Neural cell (in vitro differentiated cells): ENCODE measurements around the gene GFRA1. TPM values are rescaled to one million over a fixed set of nuclear protein-coding genes. Genes with fewer than 3 reads are reported as not detected.

Source experiments
- H2AFZ ChIP-seq: fragments of 200-600, 300-800 bp; sonication (generic), shearing (Covaris generic); 2 replicates; pipeline ENCODE4 v1.6.0; 2014; ENCODE audit warnings: low read depth, mild to moderate bottlenecking, antibody characterized with exemption, low read length, moderate library complexity
- H3F3A ChIP-seq: fragments of 200-600 bp; shearing (Covaris generic); 2 replicates; pipeline ENCODE4 v1.6.1; 2016; ENCODE audit warnings: mild to moderate bottlenecking, moderate library complexity, mixed read lengths, antibody characterized with exemption, low read length; ENCODE audit not compliant: insufficient read depth, poor library complexity, severe bottlenecking
- H3K27ac ChIP-seq: fragments of 200-600, 300-800 bp; sonication (generic), shearing (Covaris generic); 2 replicates; pipeline ENCODE4 v1.5.1; 2014; ENCODE audit warnings: mild to moderate bottlenecking, low read length, moderate library complexity
- H3K27me3 ChIP-seq: fragments of 300-800, 200-600 bp; sonication (generic), shearing (Covaris generic); 2 replicates; pipeline ENCODE4 v1.6.0; 2014; ENCODE audit warnings: mild to moderate bottlenecking, low read depth, low read length, moderate library complexity; ENCODE audit not compliant: insufficient read depth
- H3K36me3 ChIP-seq: fragments of 300-800, 200-600 bp; sonication (generic), shearing (Covaris generic); 2 replicates; pipeline ENCODE4 v1.5.1; 2014; ENCODE audit warnings: mild to moderate bottlenecking, antibody characterized with exemption, low read length, moderate library complexity; ENCODE audit not compliant: insufficient read depth
- H3K4me2 ChIP-seq: fragments of 300-800, 200-600 bp; sonication (generic), shearing (Covaris generic); 2 replicates; pipeline ENCODE4 v1.6.0; 2014; ENCODE audit warnings: mild to moderate bottlenecking, low read length
- H3K4me3 ChIP-seq: fragments of 300-800, 200-600 bp; sonication (generic), shearing (Covaris generic); 2 replicates; pipeline ENCODE4 v1.5.1; 2014; ENCODE audit warnings: mild to moderate bottlenecking, low read length, moderate library complexity
- H3K79me2 ChIP-seq: fragments of 200-600 bp; shearing (Covaris generic); replicated peaks from 2 replicates; pipeline ENCODE4 v1.6.0; 2014; ENCODE audit warnings: mild to moderate bottlenecking, low read length, moderate library complexity; ENCODE audit not compliant: insufficient read depth
- H3K9ac ChIP-seq: fragments of 300-800, 200-600 bp; sonication (generic), shearing (Covaris generic); 2 replicates; pipeline ENCODE4 v1.6.1; 2016; ENCODE audit warnings: mild to moderate bottlenecking, low read length, mixed read lengths
- H3K9me2 ChIP-seq: fragments of 200-600 bp; shearing (Covaris generic); 2 replicates; pipeline ENCODE4 v1.6.1; 2016; ENCODE audit warnings: mild to moderate bottlenecking, low read length, mixed read lengths; ENCODE audit not compliant: insufficient read depth
- H3K9me3 ChIP-seq: fragments of 200-600, 300-800 bp; sonication (generic), shearing (Covaris generic); 2 replicates; pipeline ENCODE4 v1.6.1; 2016; ENCODE audit warnings: mild to moderate bottlenecking, mixed run types, low read length, moderate library complexity, mixed read lengths
- H4K20me1 ChIP-seq: fragments of 200-600 bp; shearing (Covaris generic); 2 replicates; pipeline ENCODE4 v1.6.1; 2016; ENCODE audit warnings: mild to moderate bottlenecking, mixed run types; ENCODE audit not compliant: insufficient read depth
- CTCF ChIP-seq: fragments of 450-650 bp; IDR thresholded peaks from 2 replicates; pipeline ENCODE4 v1.5.1; 2014; ENCODE audit warnings: antibody characterized with exemption, mild to moderate bottlenecking, moderate library complexity; ENCODE audit not compliant: poor library complexity, severe bottlenecking
- EP300 ChIP-seq: fragments of 450-650 bp; conservative IDR thresholded peaks from 2 replicates; pipeline ENCODE4 v1.6.1; 2014; ENCODE audit warnings: antibody characterized with exemption, mild to moderate bottlenecking, moderate library complexity; ENCODE audit not compliant: poor library complexity, severe bottlenecking
- EZH2 ChIP-seq: fragments of 200-600, 300-800 bp; shearing (Covaris generic), sonication (generic); IDR thresholded peaks from 2 replicates; pipeline ENCODE4 v1.6.1; 2014; ENCODE audit warnings: antibody characterized with exemption, low read length, borderline replicate concordance, mild to moderate bottlenecking; ENCODE audit not compliant: insufficient read depth, poor library complexity, severe bottlenecking
- MXI1 ChIP-seq: fragments of 450-650 bp; conservative IDR thresholded peaks from 2 replicates; pipeline ENCODE4 v1.6.1; 2014; ENCODE audit warnings: antibody characterized with exemption, mild to moderate bottlenecking; ENCODE audit not compliant: poor library complexity, severe bottlenecking
- POLR2AphosphoS5 ChIP-seq: IDR thresholded peaks from 2 replicates; pipeline ENCODE4 v1.6.1; 2012
- RAD21 ChIP-seq: fragments of 450-650 bp; conservative IDR thresholded peaks from 2 replicates; pipeline ENCODE4 v1.6.1; 2014; ENCODE audit warnings: antibody characterized with exemption, mild to moderate bottlenecking, moderate library complexity
- REST ChIP-seq: IDR thresholded peaks from 2 replicates; pipeline ENCODE4 v1.6.1; 2012; ENCODE audit warnings: borderline replicate concordance
- SMC3 ChIP-seq: fragments of 450-650 bp; conservative IDR thresholded peaks from 2 replicates; pipeline ENCODE4 v1.6.1; 2014; ENCODE audit warnings: antibody characterized with exemption, mild to moderate bottlenecking, moderate library complexity; ENCODE audit not compliant: poor library complexity
- TAF1 ChIP-seq: IDR thresholded peaks from 2 replicates; pipeline ENCODE4 v1.6.1; 2012; ENCODE audit warnings: low read depth
- polyA plus RNA-seq: library from polyadenylated mRNA; depleted of rRNA; stranded (reverse); fragments of >200 nt; gene quantifications from 2 replicates; pipeline ENCODE4 v1.2.3, GENCODE V29; 2014

GFRA1 gene
- polyA plus RNA-seq, 1 donor from 2014 or later, result 2.3 TPM

GRCh38 chr10:116056445-116057293, 216.3 kb downstream of the GFRA1 start:
- H3K9ac ChIP-seq, result no peak overlapping the region
- no peaks in the 10 kb centered on the region for H3K27me3 ChIP-seq
- no peaks in the 10 kb centered on the region for H4K20me1 ChIP-seq
- no peaks in the 10 kb centered on the region for H3K79me2 ChIP-seq
- H2AFZ ChIP-seq, result no peak overlapping the region
- no peak overlapping the region for H3K4me3 ChIP-seq
- no peaks in the 10 kb centered on the region for H3K9me3 ChIP-seq
- no peak overlapping the region for H3K27ac ChIP-seq
- H3K4me2 ChIP-seq, result no peak overlapping the region
- H3F3A ChIP-seq, result no peaks in the 10 kb centered on the region
- no peaks in the 10 kb centered on the region for H3K36me3 ChIP-seq
- TF ChIP-seq CTCF, result no peak
- TF ChIP-seq EP300, result no peak
- no peak for TF ChIP-seq POLR2AphosphoS5
- no peak for TF ChIP-seq REST
- no peak for TF ChIP-seq MXI1
- no peak for TF ChIP-seq EZH2
- TF ChIP-seq TAF1, result no peak
- no peak for TF ChIP-seq RAD21
- TF ChIP-seq SMC3, result no peak
- no peaks in the 10 kb centered on the region for H3K9me2 ChIP-seq

- no peaks in the 10 kb centered on the region for H3K9me2 ChIP-seq
- TF ChIP-seq MXI1 (no peak), TAF1 (no peak), EP300 (no peak)
- H3K27ac ChIP-seq, result no peak overlapping the region
- no peaks in the 10 kb centered on the region for H3F3A ChIP-seq
- H3K4me3 ChIP-seq, result no peak overlapping the region
- H3K36me3 ChIP-seq, result no peaks in the 10 kb centered on the region
- H3K27me3 ChIP-seq, result no peaks in the 10 kb centered on the region
- no peak overlapping the region for H3K9ac ChIP-seq
- H2AFZ ChIP-seq, result no peak overlapping the region
- no peak overlapping the region for H3K4me2 ChIP-seq
- H3K79me2 ChIP-seq, result no peaks in the 10 kb centered on the region
- H3K9me3 ChIP-seq, result no peaks in the 10 kb centered on the region
- no peaks in the 10 kb centered on the region for H4K20me1 ChIP-seq
Measured at GRCh38 chr10:116055917-116056252, 217.1 kb downstream of the GFRA1 start.
